ENCODE measurements around the gene RAD50.
"Not testable (repeated sequence)": the region's sequence is repeated elsewhere in the genome, so short reads cannot be mapped to it uniquely, and the experiment has no call there.

RAD50 gene

GRCh38 chr5:132557478-132558172 lies 848 bp downstream of the RAD50 start:
- peak; percentile 4 for DNase-seq (ENCODE audit: low read depth)

GRCh38 chr5:132559383-132560060 lies 2.7 kb downstream of the RAD50 start:
- no peak for DNase-seq (ENCODE audit: low read depth)

GRCh38 chr5:132561601-132562000 lies 4.8 kb downstream of the RAD50 start:
- no peak for DNase-seq (ENCODE audit: low read depth)

DNA sequence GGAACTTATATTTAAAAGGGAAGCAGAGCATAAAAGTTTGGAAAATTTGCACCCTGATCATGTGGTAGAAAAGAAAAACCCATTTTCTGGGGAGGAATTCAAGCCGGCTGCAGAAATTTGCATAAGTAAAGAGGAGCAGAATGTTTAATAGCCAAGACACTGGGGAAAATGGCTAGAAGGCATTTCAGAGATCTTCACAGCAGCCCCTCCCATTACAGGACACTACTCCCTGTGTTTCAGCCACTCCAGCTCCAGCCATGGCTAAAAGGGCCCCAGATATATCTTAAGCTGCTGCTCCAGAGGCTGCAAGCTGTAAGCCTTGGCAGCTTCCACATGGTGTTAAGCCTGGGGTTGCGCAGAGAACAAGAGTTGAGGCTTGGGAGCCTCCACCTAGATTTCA lies 7.8 kb downstream of the RAD50 start:
- not testable (repeated sequence) for DNase-seq (ENCODE audit: low read depth)

GRCh38 chr5:132566657-132567056 lies 9.9 kb downstream of the RAD50 start:
- no peak for DNase-seq (ENCODE audit: low read depth)

- DNase-seq (ENCODE audit: low read depth) = no peak
These were observed 19.3 kb downstream of the RAD50 start for GRCh38 chr5:132576123-132576522.

DNA sequence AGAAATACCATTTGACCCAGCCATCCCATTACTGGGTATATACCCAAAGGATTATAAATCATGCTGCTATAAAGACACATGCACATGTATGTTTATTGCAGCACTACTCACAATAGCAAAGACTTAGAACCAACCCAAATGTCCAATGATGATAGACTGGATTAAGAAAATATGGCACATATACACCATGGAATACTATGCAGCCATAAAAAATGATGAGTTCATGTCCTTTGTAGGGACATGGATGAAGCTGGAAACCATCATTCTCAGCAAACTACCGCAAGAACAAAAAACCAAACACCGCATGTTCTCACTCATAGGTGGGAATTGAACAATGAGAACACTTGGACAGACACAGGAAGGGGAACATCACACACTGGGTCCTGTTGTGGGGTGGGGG lies 27.8 kb downstream of the RAD50 start:
- DNase-seq (ENCODE audit: low read depth) = not testable (repeated sequence)

GRCh38 chr5:132586063-132586462 lies 29.3 kb downstream of the RAD50 start:
- DNase-seq (ENCODE audit: low read depth) = no peak

- DNase-seq (ENCODE audit: low read depth) = no peak
These were observed 32.7 kb downstream of the RAD50 start for GRCh38 chr5:132589467-132589866.

- no peak for DNase-seq (ENCODE audit: low read depth)
These were observed 34.4 kb downstream of the RAD50 start for GRCh38 chr5:132591145-132591544.

DNA sequence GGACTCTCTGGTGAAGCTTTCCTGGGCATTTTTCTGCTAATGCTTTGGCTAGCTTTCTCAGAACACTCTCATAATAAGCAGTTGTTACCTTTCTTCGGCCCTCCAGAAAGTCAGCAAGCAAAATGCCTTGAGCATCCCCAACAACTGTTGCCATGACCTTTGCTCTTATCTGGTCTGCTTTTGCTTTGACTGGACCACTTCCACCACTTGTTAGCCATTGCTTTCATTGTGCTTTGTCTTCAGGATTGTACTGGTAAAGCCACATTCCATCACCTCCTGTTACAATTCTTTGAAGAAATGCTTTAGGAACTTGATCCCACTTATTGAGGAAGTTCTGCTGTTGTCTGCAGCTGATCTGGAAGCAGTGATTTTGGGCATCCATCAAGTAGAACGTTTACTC lies 35.7 kb downstream of the RAD50 start:
- DNase-seq (ENCODE audit: low read depth) = no peak

- DNase-seq (ENCODE audit: low read depth) = no peak
These were observed 37.4 kb downstream of the RAD50 start for GRCh38 chr5:132594170-132594569.

- no peak for DNase-seq (ENCODE audit: low read depth)
These were observed 38.8 kb downstream of the RAD50 start for GRCh38 chr5:132595624-132596023.

DNA sequence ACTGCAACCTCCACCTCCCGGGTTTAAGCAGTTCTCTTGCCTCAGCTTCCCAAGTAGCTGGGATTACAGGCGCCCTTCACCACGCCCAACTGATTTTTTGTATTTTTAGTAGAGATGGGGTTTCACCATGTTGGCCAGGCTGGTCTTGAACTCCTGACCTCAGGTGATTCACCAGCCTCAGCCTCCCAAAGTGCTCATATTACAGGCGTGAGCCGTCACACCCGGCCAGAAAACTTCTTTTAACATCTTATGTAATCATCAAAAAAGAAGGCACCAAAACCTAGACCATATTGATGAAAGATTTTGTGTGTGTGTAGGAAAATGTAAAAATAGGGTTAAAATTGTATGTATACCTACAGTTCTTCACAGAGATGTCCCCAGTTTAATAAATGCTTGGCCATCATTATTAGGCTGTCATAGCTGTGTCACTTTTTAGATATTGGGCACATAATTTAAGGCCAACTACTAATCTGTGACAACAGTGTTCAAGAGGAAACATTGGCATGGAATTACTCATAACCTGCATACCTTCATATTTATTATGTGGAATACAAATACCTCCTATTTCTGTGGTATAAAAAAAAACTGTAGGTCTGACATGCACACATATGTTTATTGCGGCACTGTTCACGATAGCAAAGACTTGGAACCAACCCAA lies 44.4 kb downstream of the RAD50 start:
- DNase-seq (ENCODE audit: low read depth) = no peak

DNA sequence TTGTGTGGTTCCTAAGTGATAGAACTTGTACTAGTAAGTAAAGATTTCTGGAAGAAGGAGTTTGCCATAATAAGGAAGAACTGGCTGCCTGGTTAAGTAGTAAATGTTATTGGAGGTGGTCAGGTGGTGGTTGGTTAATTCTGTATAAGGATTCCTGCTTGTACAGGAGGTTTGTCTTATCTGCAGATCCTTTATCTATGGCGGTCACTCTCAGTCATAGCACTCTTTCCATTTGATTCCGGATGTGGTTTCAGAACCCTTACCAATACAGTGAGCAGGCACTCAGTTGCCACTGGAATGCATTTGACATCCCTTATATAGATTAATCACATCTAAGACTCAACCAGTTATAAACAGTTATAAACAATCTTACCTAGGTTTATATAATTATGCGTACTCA lies 50.3 kb downstream of the RAD50 start:
- no peak for DNase-seq (ENCODE audit: low read depth)

DNA sequence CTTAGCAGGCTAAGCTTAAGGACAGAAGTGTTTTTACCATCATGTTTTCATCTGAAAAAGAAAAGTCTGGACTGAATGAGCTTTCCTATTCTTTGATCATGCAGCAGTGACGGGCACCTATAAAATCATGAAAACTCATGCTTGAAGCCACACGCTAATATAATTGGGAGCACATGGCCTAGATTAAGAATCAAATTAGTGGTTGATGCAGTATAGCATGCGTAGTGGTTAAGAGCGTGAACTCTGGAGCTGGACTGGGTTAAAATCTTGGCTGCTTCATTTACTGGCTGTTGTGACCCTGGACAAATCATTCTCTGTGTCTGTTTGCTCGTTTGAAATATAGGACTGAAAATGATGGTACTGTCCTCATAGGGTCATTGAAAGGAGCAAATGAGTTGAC lies 51.3 kb downstream of the RAD50 start:
- DNase-seq (ENCODE audit: low read depth) = no peak

GRCh38 chr5:132611965-132612364 lies 55.2 kb downstream of the RAD50 start:
- DNase-seq (ENCODE audit: low read depth) = no peak

- DNase-seq (ENCODE audit: low read depth) = no peak
These were observed 56.1 kb downstream of the RAD50 start for GRCh38 chr5:132612846-132613245.

GRCh38 chr5:132621699-132622098 lies 64.9 kb downstream of the RAD50 start:
- DNase-seq (ENCODE audit: low read depth) = no peak

DNA sequence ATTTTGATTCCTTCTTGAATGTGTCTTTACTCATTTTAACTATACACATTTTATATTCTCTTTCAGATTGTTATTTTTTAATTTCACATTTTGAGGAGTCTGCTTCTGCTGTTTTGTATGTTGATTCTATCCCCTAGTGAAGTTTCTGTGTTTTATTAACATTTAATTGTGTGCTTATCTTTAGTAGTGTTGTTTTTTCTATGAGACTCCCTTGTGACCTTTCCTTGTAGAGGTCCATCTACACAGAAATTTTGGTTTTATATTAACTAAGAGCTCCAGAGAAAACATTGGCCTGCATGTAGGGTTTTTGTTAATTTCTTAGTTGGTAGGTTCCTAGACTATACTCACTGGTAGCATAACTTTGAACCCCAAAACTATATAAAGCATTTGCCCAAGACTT lies 65.8 kb downstream of the RAD50 start:
- no peak for DNase-seq (ENCODE audit: low read depth)

DNA sequence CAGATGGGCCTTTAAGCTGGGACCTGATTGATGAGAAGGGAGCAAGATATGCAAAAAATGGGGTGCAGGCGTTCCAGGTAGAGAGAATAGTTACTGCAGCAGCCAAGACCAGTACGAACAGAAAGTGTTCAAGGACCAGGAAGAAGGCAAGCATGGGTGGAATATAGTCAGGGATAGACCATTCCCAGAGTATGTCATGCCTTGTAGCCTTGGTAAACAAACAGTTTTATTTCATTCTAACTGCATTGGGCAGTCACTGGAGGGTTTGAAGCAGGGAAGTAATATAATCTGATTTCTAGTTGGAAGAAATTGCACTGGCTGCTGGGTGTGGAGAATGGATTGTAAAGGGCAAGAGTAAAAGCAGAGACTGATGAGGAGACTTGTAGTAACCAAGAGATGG lies 70.7 kb downstream of the RAD50 start:
- DNase-seq (ENCODE audit: low read depth) = no peak

DNA sequence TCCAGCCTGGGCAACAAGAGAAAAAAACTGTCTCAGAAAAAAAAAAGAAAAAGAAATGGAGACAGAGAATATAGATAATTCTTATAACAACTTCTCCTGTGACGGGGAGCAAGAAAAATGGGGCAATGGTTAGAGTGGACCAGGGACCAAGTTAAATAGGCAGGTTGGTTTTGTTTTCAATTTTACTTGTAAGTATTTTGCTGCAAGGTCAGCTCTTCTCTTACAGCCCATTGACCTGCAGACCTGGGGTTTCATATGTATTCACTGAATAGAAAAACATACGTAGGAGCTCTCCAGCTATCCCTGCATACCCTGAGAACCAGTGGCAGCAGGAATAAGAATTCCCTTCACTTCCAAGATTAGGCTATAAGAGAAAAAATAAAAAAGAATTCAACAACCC lies 72.0 kb downstream of the RAD50 start:
- DNase-seq (ENCODE audit: low read depth) = no peak

DNA sequence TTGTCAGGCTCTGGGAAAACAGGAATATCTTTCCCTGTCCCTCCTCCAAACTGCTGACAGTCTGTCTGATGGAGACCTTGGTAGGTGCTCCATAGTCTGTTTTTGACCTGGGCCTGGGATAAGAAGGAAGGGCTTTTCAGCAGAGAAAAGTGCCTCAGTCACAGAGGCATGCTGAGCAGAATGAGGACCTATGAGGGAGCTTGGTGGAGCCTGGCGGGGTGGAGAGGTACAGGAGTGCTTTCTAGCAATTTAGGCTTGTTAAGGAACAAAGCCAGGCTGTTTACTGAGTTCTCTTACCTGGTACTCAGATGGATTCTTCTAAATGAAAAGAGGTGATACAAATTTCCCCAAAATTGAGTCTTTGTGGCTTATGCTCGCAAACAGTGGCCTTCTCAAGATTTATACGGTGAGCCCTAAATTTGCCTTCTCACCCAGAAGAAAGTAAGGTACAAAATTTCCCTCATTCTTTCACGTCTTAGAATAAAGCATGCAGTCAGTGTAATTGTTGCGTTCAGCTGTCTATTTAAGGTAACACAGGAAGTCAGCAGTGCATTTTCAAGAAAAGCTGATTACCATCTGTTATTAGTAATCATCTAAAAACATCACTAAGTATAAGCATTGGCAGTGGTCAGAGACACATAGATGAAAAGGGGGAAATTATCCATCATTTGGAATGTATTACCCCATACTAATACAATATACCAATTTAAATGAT lies 72.6 kb downstream of the RAD50 start:
- DNase-seq (ENCODE audit: low read depth) = no peak
